Measurements from ENCODE around the gene MFN2.
"Not testable (repeated sequence)": the region's sequence is repeated elsewhere in the genome, so short reads cannot be mapped to it uniquely, and the experiment has no call there.

Gene MFN2

GRCh38 chr1:12003762-12004161 lies 23.5 kb downstream of the MFN2 start:
- DNase-seq (ENCODE audit: extremely low spot score) = no peak
- ChIA-PET CTCF (no interaction called here), POLR2A (no interaction called here)
- TF ChIP-seq, protein P1, sequence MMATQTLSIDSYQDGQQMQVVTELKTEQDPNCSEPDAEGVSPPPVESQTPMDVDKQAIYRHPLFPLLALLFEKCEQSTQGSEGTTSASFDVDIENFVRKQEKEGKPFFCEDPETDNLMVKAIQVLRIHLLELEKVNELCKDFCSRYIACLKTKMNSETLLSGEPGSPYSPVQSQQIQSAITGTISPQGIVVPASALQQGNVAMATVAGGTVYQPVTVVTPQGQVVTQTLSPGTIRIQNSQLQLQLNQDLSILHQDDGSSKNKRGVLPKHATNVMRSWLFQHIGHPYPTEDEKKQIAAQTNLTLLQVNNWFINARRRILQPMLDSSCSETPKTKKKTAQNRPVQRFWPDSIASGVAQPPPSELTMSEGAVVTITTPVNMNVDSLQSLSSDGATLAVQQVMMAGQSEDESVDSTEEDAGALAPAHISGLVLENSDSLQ (IDR thresholded peaks at IDR 0.05) = no peak
- TF ChIP-seq L3MBTL2 (conservative IDR thresholded peaks at IDR 0.05) (no peak), BHLHE40 (IDR thresholded peaks at IDR 0.05; ENCODE audit: borderline replicate concordance) (no peak), SP1 (IDR thresholded peaks at IDR 0.05) (no peak), FOXM1 (IDR thresholded peaks at IDR 0.05; ENCODE audit: borderline replicate concordance) (no peak), ARNT (IDR thresholded peaks at IDR 0.05) (no peak), CTBP1 (IDR thresholded peaks at IDR 0.05; ENCODE audit: borderline replicate concordance) (no peak), HDGF (IDR thresholded peaks at IDR 0.05; ENCODE audit: borderline replicate concordance) (no peak), FOXK2 (IDR thresholded peaks at IDR 0.05) (no peak), SUZ12 (IDR thresholded peaks at IDR 0.05) (no peak), TARDBP (IDR thresholded peaks at IDR 0.05) (no peak)

DNA sequence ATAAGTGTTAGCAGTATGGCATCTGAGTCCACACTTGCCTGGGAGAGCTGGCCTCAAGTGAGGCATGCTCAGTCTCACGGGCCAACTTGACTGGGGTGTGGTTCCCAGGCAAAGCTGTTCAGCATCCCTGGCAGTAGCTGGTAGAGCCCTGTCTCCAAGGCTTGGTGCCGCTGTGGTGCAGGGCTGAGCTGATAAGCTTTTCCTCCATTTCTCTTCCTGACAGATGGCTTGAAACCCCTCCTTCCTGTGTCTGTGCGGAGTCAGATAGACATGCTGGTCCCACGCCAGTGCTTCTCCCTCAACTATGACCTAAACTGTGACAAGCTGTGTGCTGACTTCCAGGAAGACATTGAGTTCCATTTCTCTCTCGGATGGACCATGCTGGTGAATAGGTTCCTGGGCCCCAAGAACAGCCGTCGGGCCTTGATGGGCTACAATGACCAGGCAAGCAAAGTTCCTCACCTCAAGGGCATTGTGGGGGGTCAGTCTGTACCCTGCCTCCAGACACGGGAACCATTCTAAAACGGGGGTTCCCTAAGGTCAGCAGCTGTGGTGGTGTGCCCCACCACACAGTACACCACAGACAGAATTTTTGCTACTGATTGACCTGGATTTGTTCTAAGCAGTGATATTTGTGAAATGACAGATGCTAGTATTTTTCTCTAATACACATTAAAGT lies 25.4 kb downstream of the MFN2 start:
- no peak for TF ChIP-seq TARDBP (IDR thresholded peaks at IDR 0.05)
- TF ChIP-seq FOXK2 (IDR thresholded peaks at IDR 0.05) = no peak
- TF ChIP-seq SUZ12 (IDR thresholded peaks at IDR 0.05) = no peak
- no peak for TF ChIP-seq HDGF (IDR thresholded peaks at IDR 0.05; ENCODE audit: borderline replicate concordance)
- no peak for TF ChIP-seq SP1 (IDR thresholded peaks at IDR 0.05)
- TF ChIP-seq, protein P1 (IDR thresholded peaks at IDR 0.05) = no peak
- no peak for TF ChIP-seq FOXA1 (IDR thresholded peaks at IDR 0.05)
- TF ChIP-seq CTBP1 (IDR thresholded peaks at IDR 0.05; ENCODE audit: borderline replicate concordance) = no peak
- no peak for TF ChIP-seq ZNF384 (IDR thresholded peaks at IDR 0.05)
- no peak for TF ChIP-seq NFRKB (IDR thresholded peaks at IDR 0.05)
- no peak for TF ChIP-seq ELF4 (IDR thresholded peaks at IDR 0.05)
- TF ChIP-seq L3MBTL2 (conservative IDR thresholded peaks at IDR 0.05) = no peak
- TF ChIP-seq BHLHE40 (IDR thresholded peaks at IDR 0.05; ENCODE audit: borderline replicate concordance) = no peak
- CTCF ChIA-PET = no interaction called here
- POLR2A ChIA-PET = no interaction called here
- no peak for DNase-seq (ENCODE audit: extremely low spot score)

DNA sequence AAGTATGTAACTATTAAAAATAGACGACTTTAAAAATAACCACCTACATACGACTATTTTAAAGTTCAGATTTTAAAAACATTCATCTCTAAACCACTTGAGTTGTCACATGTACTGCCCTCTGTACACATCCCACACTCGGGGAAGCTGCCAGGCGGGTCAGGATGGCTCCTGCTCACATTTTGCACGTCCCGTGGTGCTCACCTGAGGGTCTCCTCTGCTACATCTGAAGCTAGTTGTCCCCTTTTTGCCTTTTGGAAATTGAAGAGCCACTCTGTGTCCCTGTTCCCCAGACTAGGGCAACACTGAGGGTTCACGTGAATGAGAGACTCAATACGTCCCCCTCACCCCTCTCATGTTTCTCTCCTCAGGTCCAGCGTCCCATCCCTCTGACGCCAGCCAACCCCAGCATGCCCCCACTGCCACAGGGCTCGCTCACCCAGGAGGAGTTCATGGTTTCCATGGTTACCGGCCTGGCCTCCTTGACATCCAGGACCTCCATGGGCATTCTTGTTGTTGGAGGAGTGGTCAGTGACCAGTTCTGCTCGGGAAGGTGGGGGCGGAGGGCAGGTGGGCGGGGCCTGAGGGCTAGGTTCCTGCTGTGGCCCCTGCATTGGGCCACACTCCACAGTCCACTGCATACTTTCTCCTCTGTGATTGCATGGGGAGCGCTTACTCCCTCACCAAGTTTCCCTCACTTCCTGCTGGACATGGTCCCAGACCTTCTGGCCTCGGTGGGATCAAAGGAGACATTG lies 26.1 kb downstream of the MFN2 start:
- POLR2A ChIA-PET = no interaction called here
- no peak for DNase-seq (ENCODE audit: extremely low spot score)
- CTCF ChIA-PET = no interaction called here
- TF ChIP-seq TARDBP (IDR thresholded peaks at IDR 0.05) (no peak), NFRKB (IDR thresholded peaks at IDR 0.05) (no peak), FOXK2 (IDR thresholded peaks at IDR 0.05) (no peak), BHLHE40 (IDR thresholded peaks at IDR 0.05; ENCODE audit: borderline replicate concordance) (no peak), LEF1 (IDR thresholded peaks at IDR 0.05; ENCODE audit: borderline replicate concordance) (no peak), FOXA1 (IDR thresholded peaks at IDR 0.05) (no peak), SP1 (IDR thresholded peaks at IDR 0.05) (no peak)
- TF ChIP-seq, protein P1 (IDR thresholded peaks at IDR 0.05) = no peak

GRCh38 chr1:12007204-12007603 lies 27.0 kb downstream of the MFN2 start:
- DNase-seq (ENCODE audit: extremely low spot score) = no peak
- TF ChIP-seq FOXA1 (IDR thresholded peaks at IDR 0.05) (no peak), SP1 (IDR thresholded peaks at IDR 0.05) (no peak), ELF4 (IDR thresholded peaks at IDR 0.05) (no peak), CTBP1 (IDR thresholded peaks at IDR 0.05; ENCODE audit: borderline replicate concordance) (no peak), BHLHE40 (IDR thresholded peaks at IDR 0.05; ENCODE audit: borderline replicate concordance) (no peak), ZNF384 (IDR thresholded peaks at IDR 0.05) (no peak), HDGF (IDR thresholded peaks at IDR 0.05; ENCODE audit: borderline replicate concordance) (no peak), NFRKB (IDR thresholded peaks at IDR 0.05) (no peak), TARDBP (IDR thresholded peaks at IDR 0.05) (no peak), L3MBTL2 (conservative IDR thresholded peaks at IDR 0.05) (no peak)
- TF ChIP-seq, protein P1 (IDR thresholded peaks at IDR 0.05) = no peak
- POLR2A ChIA-PET = no interaction called here
- CTCF ChIA-PET = no interaction called here

DNA sequence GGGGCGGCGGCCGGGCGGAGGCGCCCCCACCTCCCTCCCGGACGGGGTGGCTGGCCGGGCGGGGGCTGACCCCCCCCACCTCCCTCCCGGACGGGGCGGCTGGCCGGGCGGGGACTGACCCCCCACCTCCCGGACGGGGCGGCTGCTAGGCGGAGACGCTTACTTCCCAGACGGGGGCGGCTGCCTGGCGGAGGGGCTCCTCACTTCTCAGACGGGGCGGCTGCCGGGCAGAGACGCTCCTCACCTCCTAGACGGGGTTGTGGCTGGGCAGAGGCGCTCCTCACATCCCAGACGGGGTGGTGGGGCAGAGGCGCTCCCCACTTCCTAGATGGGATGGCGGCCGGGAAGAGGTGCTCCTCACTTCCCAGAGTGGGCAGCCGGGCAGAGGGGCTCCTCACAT lies 28.1 kb downstream of the MFN2 start:
- CTCF ChIA-PET; POLR2A ChIA-PET; DNase-seq (ENCODE audit: extremely low spot score): not testable (repeated sequence)
